ENCODE results near the gene TNPO3.

DNA sequence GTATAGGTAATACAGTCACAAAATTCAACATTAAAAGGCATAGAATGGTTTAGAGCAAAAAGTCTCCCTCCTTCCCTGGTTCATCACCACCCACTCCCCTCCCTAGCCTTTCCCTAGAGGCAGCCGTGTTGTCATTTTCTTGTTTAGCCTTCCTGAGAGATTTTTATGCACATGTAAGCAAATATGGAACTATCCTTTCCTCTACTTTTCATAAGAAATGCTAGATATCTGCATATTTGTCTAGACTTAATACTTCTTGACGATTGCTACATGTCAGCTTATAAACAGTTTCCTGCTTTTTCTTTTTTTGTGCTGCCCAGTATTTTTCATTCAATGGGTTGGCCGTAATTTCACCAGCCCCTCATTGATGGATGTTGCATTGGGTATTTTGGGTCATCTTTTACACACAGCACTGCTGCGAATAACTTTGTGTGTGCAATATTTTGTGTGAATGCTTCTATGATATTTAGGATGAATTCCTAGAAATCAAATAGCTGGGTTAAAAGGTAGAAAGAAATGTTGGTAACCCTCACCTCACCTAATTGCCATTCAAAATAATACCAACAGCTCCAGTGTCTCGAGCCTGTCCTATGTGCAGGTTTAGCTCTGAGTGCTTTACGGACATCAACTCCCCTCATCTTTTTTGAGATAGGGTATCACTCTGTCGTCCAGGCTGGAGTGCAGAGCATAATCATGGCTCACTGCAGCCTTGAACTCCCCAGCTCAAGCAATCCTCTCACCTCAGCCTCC is 110.2 kb downstream of the TNPO3 start:
- TF ChIP-seq EZH2phosphoT487 (IDR thresholded peaks at IDR 0.05; ENCODE audit: borderline replicate concordance, low read depth, low read length) (no peak), CTCF (conservative IDR thresholded peaks at IDR 0.05; ENCODE audit: low read length) (no peak)
